Activated naive CD8-positive, alpha-beta T cell treated with anti-CD3 and anti-CD28 coated beads, Interleukin-2, amount 10 ng/mL, durations not matched to agents 7 days and 5 days (primary cell): Measurements from ENCODE around the gene RCN1. TPM values are rescaled to one million over a fixed set of nuclear protein-coding genes. Genes with fewer than 3 reads are reported as not detected.
A peak's percentile ranks its signal among the peaks of the same experiment; 100 is the strongest.
"Not testable (repeated sequence)": the region's sequence is repeated elsewhere in the genome, so short reads cannot be mapped to it uniquely, and the experiment has no call there.

Source experiments
- ATAC-seq: fragments of 150-1000 bp; cut with Tn5 transposase; one replicate; pipeline ENCODE4 v1.10.0; 2021; ENCODE audit warnings: low read depth, moderate library complexity
- POLR2A ChIA-PET: fragments of 350-600 bp; sonication (Branson Sonifier 250); formaldehyde crosslinking; loops from one replicate; lab custom pipeline; 2021; ENCODE audit warnings: antibody characterized with exemption; lab: Charles Lee
- DNase-seq: peaks from one replicate; pipeline ENCODE4 v3.0.0; 2021
- H3K27ac Mint-ChIP-seq: one replicate; pipeline ENCODE4 v1.8.0; 2022; ENCODE audit warnings: mild to moderate bottlenecking, mixed read lengths
- H3K27me3 Mint-ChIP-seq: one replicate; pipeline ENCODE4 v1.8.0; 2022; ENCODE audit warnings: mild to moderate bottlenecking, moderate library complexity, mixed read lengths
- H3K36me3 Mint-ChIP-seq: one replicate; pipeline ENCODE4 v1.8.0; 2021; ENCODE audit warnings: mild to moderate bottlenecking, mixed read lengths
- H3K4me1 Mint-ChIP-seq: one replicate; pipeline ENCODE4 v1.8.0; 2021; ENCODE audit warnings: mixed read lengths
- H3K4me3 Mint-ChIP-seq: one replicate; pipeline ENCODE4 v1.8.0; 2022; ENCODE audit warnings: mild to moderate bottlenecking, moderate library complexity, mixed read lengths
- H3K9me3 Mint-ChIP-seq: one replicate; pipeline ENCODE4 v1.8.0; 2021; ENCODE audit warnings: mixed read lengths
- total RNA-seq, 2 experiments: library from RNA; stranded (reverse); gene quantifications; one replicate each; pipeline ENCODE4 v1.2.3, GENCODE V29; 2021

The RCN1 gene
- total RNA-seq, 2 experiments from 2014 or later, result 10.2 to 15.5 TPM

GRCh38 chr11:32087597-32087996 is 3.3 kb upstream of the RCN1 start:
- Mint-ChIP-seq H3K4me1 (peaks cover 8% of the 10 kb centered on the region), H3K36me3 (peaks cover 2% of the 10 kb centered on the region), H3K9me3 (no peaks in the 10 kb centered on the region), H3K27me3 (peaks cover 25% of the 10 kb centered on the region), H3K4me3 (no peak overlapping the region), H3K27ac (no peak overlapping the region)
- POLR2A ChIA-PET, result no interaction called here
- no peak for DNase-seq
- ATAC-seq, result no peak

- Mint-ChIP-seq H3K9me3 (no peaks in the 10 kb centered on the region), H3K4me1 (peaks cover 10% of the 10 kb centered on the region), H3K27ac (no peak overlapping the region), H3K4me3 (no peak overlapping the region), H3K27me3 (peaks cover 25% of the 10 kb centered on the region), H3K36me3 (peaks cover 2% of the 10 kb centered on the region)
- POLR2A ChIA-PET, result no interaction called here
- ATAC-seq (no peak), DNase-seq (no peak)
These were observed 2.5 kb upstream of the RCN1 start for GRCh38 chr11:32088117-32088941.

- H3K27ac Mint-ChIP-seq, result peak overlapping the region; percentile 78
- no peaks in the 10 kb centered on the region for H3K9me3 Mint-ChIP-seq
- no peak for DNase-seq
- no peak for ATAC-seq
- peaks cover 18% of the 10 kb centered on the region for H3K36me3 Mint-ChIP-seq
- H3K4me1 Mint-ChIP-seq, result peaks cover 15% of the 10 kb centered on the region
- H3K27me3 Mint-ChIP-seq, result peaks cover 8% of the 10 kb centered on the region
- POLR2A ChIA-PET, result no interaction called here
- H3K4me3 Mint-ChIP-seq, result peak overlapping the region; percentile 87
These were observed 1.8 kb downstream of the RCN1 start for GRCh38 chr11:32092581-32093170.

- no peaks in the 10 kb centered on the region for H3K9me3 Mint-ChIP-seq
- H3K36me3 Mint-ChIP-seq, result peaks cover 37% of the 10 kb centered on the region
- no peak overlapping the region for H3K27ac Mint-ChIP-seq
- peaks cover 1% of the 10 kb centered on the region for H3K27me3 Mint-ChIP-seq
- H3K4me1 Mint-ChIP-seq, result peaks cover 13% of the 10 kb centered on the region
- ATAC-seq (no peak), DNase-seq (no peak)
- H3K4me3 Mint-ChIP-seq, result no peak overlapping the region
- POLR2A ChIA-PET, result no interaction called here
These were observed 4.0 kb downstream of the RCN1 start for GRCh38 chr11:32094923-32095322.

GRCh38 chr11:32098142-32098903 is 7.4 kb downstream of the RCN1 start:
- Mint-ChIP-seq H3K4me3 (no peak overlapping the region), H3K36me3 (peaks cover 46% of the 10 kb centered on the region), H3K9me3 (no peaks in the 10 kb centered on the region), H3K27ac (no peak overlapping the region), H3K4me1 (peaks cover 7% of the 10 kb centered on the region), H3K27me3 (no peaks in the 10 kb centered on the region)
- POLR2A ChIA-PET, result no interaction called here
- ATAC-seq (no peak), DNase-seq (no peak)

- DNase-seq (no peak), ATAC-seq (no peak)
- H3K4me1 Mint-ChIP-seq, result peaks cover 2% of the 10 kb centered on the region
- no peaks in the 10 kb centered on the region for H3K9me3 Mint-ChIP-seq
- POLR2A ChIA-PET, result no interaction called here
- H3K27me3 Mint-ChIP-seq, result no peaks in the 10 kb centered on the region
- no peak overlapping the region for H3K4me3 Mint-ChIP-seq
- H3K36me3 Mint-ChIP-seq, result peaks cover 48% of the 10 kb centered on the region
- no peak overlapping the region for H3K27ac Mint-ChIP-seq
These were observed 8.6 kb downstream of the RCN1 start for GRCh38 chr11:32099516-32099915.

- ATAC-seq, result no peak
- H3K4me1 Mint-ChIP-seq, result peaks cover 2% of the 10 kb centered on the region
- no peak overlapping the region for H3K27ac Mint-ChIP-seq
These were observed 9.6 kb downstream of the RCN1 start for GRCh38 chr11:32100495-32100894.

GRCh38 chr11:32101791-32102190 is 10.9 kb downstream of the RCN1 start:
- no peak for ATAC-seq
- POLR2A ChIA-PET, result no interaction called here
- peaks cover 2% of the 10 kb centered on the region for H3K4me1 Mint-ChIP-seq
- H3K27me3 Mint-ChIP-seq, result no peaks in the 10 kb centered on the region
- peaks cover 45% of the 10 kb centered on the region for H3K36me3 Mint-ChIP-seq
- H3K27ac Mint-ChIP-seq, result no peak overlapping the region
- H3K4me3 Mint-ChIP-seq, result no peak overlapping the region
- no peaks in the 10 kb centered on the region for H3K9me3 Mint-ChIP-seq
- DNase-seq, result no peak

More at GRCh38 chr11:32100495-32100894, 9.6 kb downstream of the RCN1 start:
- POLR2A ChIA-PET, result no interaction called here
- H3K27me3 Mint-ChIP-seq, result no peaks in the 10 kb centered on the region
- H3K36me3 Mint-ChIP-seq, result peaks cover 48% of the 10 kb centered on the region
- no peak for DNase-seq
- H3K4me3 Mint-ChIP-seq, result no peak overlapping the region
- no peaks in the 10 kb centered on the region for H3K9me3 Mint-ChIP-seq

GRCh38 chr11:32103121-32103719 is 12.3 kb downstream of the RCN1 start:
- H3K27ac Mint-ChIP-seq, H3K9me3 Mint-ChIP-seq, POLR2A ChIA-PET, H3K4me1 Mint-ChIP-seq, H3K27me3 Mint-ChIP-seq, DNase-seq, H3K4me3 Mint-ChIP-seq, ATAC-seq: not testable (repeated sequence)
- peaks cover 32% of the 10 kb centered on the region for H3K36me3 Mint-ChIP-seq

GRCh38 chr11:32103941-32104340 is 13.1 kb downstream of the RCN1 start:
- no peak for ATAC-seq
- no peaks in the 10 kb centered on the region for H3K4me1 Mint-ChIP-seq
- POLR2A ChIA-PET, result no interaction called here
- DNase-seq, result no peak
- H3K27me3 Mint-ChIP-seq, result no peaks in the 10 kb centered on the region
- H3K36me3 Mint-ChIP-seq, result peaks cover 25% of the 10 kb centered on the region
- no peak overlapping the region for H3K4me3 Mint-ChIP-seq
- H3K9me3 Mint-ChIP-seq, result no peaks in the 10 kb centered on the region
- no peak overlapping the region for H3K27ac Mint-ChIP-seq

GRCh38 chr11:32105871-32106560 is 15.1 kb downstream of the RCN1 start:
- ATAC-seq (no peak), DNase-seq (no peak)
- no peak overlapping the region for H3K4me3 Mint-ChIP-seq
- no peak overlapping the region for H3K27ac Mint-ChIP-seq
- no peaks in the 10 kb centered on the region for H3K27me3 Mint-ChIP-seq
- POLR2A ChIA-PET, result no interaction called here
- H3K36me3 Mint-ChIP-seq, result peaks cover 11% of the 10 kb centered on the region
- H3K4me1 Mint-ChIP-seq, result no peaks in the 10 kb centered on the region
- no peaks in the 10 kb centered on the region for H3K9me3 Mint-ChIP-seq

- H3K4me3 Mint-ChIP-seq, result no peak overlapping the region
- no peak overlapping the region for H3K27ac Mint-ChIP-seq
- no peaks in the 10 kb centered on the region for H3K27me3 Mint-ChIP-seq
- ATAC-seq, result no peak
- POLR2A ChIA-PET, result interaction anchor here (0.6 kb wide), 1 partner anchor 814 kb away, joined by 3 read pairs; no protein-coding TSS in a partner anchor
- no peaks in the 10 kb centered on the region for H3K4me1 Mint-ChIP-seq
- no peak for DNase-seq
- no peaks in the 10 kb centered on the region for H3K9me3 Mint-ChIP-seq
- peaks cover 9% of the 10 kb centered on the region for H3K36me3 Mint-ChIP-seq
These were observed 16.8 kb downstream of the RCN1 start for GRCh38 chr11:32107647-32108046.

- Mint-ChIP-seq H3K27ac (no peak overlapping the region), H3K27me3 (peaks cover 2% of the 10 kb centered on the region), H3K4me1 (no peaks in the 10 kb centered on the region), H3K36me3 (peaks cover 5% of the 10 kb centered on the region), H3K9me3 (no peaks in the 10 kb centered on the region), H3K4me3 (no peak overlapping the region)
- DNase-seq (no peak), ATAC-seq (no peak)
- POLR2A ChIA-PET, result no interaction called here
These were observed 17.7 kb downstream of the RCN1 start for GRCh38 chr11:32108576-32108975.
